ENCODE measurements around the gene RNU1-4.
"Not testable (repeated sequence)": the region's sequence is repeated elsewhere in the genome, so short reads cannot be mapped to it uniquely, and the experiment has no call there.

Gene RNU1-4

DNA sequence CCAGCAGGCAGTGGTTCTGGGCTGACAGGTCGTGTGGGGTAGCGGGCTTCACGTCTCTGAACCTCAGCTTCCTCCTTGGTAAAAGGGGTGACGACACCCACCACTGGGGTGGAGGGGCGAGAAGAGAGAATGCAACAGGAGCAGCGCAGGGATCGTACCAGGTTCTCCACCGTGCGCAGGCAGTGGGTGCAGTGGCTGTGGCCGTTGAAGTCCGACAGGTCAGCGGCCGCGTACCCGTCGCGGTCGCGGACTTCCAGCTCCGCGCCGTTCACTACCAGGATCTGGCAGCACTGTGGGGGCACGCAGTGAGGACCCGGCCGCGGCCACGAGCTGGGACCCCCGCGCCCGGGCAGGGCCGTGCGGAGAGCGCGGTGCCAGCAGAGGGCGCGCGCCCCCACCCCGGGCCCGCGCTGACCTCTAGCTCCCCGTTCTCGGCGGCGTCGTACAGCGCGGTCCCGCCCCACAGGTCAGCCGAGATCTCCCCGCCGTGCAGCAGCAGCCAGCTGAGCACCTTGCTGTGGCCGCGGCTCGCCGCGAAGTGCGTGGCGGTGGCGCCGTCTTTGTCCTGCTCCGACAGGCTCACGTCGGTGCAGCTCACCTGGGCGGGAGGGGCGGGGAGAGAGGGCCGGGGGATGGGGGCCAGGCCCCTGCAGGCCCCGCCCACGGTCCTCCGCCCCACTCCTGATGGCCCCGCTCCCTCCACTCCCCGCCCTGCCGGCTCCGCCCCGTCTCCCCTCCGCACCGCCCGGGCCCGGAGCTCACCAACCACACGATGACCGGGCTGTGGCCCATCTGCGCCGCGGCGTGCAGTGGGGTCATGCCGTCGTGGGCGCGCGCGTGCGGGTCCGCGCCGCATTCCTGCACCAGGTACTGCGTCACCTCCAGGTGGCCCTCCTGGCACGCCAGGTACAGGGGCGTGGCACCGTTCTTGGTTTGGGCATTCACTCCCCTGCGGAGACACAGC, 32.9 kb upstream of the RNU1-4 start:
- in situ Hi-C loops (cut with MboI; ENCODE audit: low sequenced_read_pairs) = not testable (repeated sequence)

DNA sequence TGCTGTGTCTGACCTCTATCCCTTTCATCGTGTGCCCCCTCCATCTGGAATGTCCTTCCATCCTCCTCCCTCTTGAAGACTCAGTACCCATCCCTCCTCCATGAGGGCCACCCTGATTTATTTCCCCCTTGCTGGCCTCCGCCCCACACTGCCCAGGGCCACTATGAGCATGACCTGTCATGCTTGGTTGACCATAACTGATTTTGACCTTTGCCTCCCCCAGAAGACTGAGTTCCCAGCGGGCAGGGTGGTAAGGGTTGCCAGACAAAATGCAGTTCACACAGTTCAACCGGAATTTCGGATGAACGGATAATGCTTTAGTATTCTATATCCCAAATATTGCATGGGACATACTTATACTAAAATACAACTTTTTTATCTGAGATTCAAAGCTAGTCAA, 31.6 kb upstream of the RNU1-4 start:
- in situ Hi-C loops (cut with MboI; ENCODE audit: low sequenced_read_pairs) = not testable (repeated sequence)

GRCh38 chr1:16709659-16710087, 30.6 kb upstream of the RNU1-4 start:
- in situ Hi-C loops (cut with MboI; ENCODE audit: low sequenced_read_pairs) = not testable (repeated sequence)

GRCh38 chr1:16710618-16711017, 29.7 kb upstream of the RNU1-4 start:
- in situ Hi-C loops (cut with MboI; ENCODE audit: low sequenced_read_pairs) = not testable (repeated sequence)

DNA sequence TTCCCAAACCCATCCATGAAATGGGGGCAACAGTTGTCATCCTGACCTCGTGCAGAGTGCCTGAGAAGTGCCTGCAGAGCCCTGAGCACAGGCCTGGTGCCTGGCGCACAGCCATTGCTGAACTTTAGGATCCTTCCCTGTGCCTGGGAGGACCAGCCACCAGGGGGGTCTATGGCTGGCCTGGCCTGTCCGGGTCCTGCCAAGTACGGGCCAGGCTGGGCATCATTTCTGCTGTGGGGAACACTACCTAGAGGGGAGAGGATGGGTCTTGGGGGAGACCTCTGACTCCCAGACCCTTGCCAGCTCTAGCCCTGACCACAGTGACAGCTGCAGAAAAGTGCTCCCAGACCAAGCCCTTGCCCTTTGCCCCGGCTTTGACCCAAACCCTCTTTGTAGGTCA, 28.2 kb upstream of the RNU1-4 start:
- in situ Hi-C loops (cut with MboI; ENCODE audit: low sequenced_read_pairs) = not testable (repeated sequence)

GRCh38 chr1:16712582-16712981, 27.7 kb upstream of the RNU1-4 start:
- in situ Hi-C loops (cut with MboI; ENCODE audit: low sequenced_read_pairs) = not testable (repeated sequence)

GRCh38 chr1:16712984-16713383, 27.3 kb upstream of the RNU1-4 start:
- in situ Hi-C loops (cut with MboI; ENCODE audit: low sequenced_read_pairs) = not testable (repeated sequence)

- in situ Hi-C loops (cut with MboI; ENCODE audit: low sequenced_read_pairs) = not testable (repeated sequence)
These were observed 26.8 kb upstream of the RNU1-4 start for GRCh38 chr1:16713480-16713879.

- in situ Hi-C loops (cut with MboI; ENCODE audit: low sequenced_read_pairs) = no loop called here
These were observed 23.5 kb upstream of the RNU1-4 start for GRCh38 chr1:16716691-16717335.

DNA sequence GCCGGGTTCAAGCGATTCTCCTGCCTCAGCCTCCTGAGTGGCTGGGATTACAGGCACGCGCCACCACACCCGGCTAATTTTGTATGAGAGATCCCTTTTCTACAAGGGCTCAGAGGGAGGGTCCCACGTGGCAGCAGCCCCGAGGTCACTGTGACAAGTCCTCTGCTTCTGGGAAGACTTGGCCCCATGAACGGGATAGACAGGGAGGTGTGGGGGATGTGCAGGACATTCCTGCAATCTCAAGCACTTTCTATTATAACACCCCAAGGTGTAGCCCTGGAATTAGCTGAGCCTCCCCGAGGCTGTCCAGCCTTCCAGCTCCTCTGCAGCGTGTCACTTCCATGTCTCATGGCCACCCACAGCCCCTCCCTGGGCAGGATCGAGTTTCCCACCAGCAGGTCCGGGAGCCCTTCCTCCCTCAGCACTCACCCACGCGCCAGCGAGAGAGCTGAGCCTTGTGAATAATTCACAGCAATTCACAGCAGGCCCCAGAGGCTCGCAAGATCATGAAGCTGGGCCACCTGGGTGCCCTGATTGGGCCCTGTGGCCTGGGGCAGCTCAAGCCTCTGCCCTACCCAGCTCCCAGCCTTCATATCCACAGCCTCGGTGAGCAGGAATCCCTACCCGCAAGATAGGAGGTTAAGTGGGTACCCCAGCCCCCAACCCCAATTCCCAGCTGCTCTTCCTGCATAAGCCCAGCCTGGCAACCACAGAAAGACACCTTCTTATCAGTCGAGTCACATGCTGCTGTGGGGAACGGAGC, 22.8 kb upstream of the RNU1-4 start:
- in situ Hi-C loops (cut with MboI; ENCODE audit: low sequenced_read_pairs) = no loop called here

- in situ Hi-C loops (cut with MboI; ENCODE audit: low sequenced_read_pairs) = not testable (repeated sequence)
These were observed 22.0 kb upstream of the RNU1-4 start for GRCh38 chr1:16718099-16718907.

GRCh38 chr1:16718908-16719533, 21.3 kb upstream of the RNU1-4 start:
- in situ Hi-C loops (cut with MboI; ENCODE audit: low sequenced_read_pairs) = no loop called here

DNA sequence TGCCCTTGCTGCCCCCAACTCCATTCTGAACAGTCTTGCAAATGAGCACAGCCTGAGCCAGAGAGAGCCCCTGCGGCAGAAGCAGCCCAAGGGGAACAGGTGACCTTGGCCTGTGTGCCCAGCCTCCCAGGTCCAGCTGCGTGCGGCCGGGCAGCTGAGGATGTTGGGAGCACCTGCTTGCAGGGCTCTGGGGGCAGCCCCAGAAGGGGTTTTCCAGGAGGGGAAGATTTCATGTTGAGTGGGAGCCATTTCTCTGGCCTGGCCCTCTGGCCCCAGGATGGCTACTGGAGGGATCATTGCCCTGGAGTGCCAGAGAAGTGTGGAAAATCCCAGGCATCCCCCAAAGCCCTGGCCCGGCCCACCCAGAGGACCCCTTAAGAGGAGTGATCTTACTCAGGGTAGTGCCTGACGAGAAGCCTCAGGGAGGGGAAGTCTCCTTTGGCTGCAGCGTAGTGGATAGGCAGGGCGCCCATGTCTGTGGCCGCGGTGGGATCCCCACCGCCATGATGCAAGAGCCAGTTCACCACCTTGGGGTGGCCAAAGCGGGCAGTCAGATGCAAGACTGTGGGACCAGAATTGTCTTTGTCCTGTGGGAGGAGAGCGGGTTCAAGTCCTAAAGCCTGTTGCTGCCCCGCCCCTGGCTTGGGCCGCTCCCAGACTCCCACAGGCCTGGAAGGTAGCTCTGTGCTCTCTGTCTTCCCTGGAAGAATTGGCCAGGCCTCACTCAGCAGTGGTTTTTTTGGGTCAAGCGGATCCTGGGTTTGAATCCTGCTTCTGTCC, 20.6 kb upstream of the RNU1-4 start:
- in situ Hi-C loops (cut with MboI; ENCODE audit: low sequenced_read_pairs) = no loop called here

DNA sequence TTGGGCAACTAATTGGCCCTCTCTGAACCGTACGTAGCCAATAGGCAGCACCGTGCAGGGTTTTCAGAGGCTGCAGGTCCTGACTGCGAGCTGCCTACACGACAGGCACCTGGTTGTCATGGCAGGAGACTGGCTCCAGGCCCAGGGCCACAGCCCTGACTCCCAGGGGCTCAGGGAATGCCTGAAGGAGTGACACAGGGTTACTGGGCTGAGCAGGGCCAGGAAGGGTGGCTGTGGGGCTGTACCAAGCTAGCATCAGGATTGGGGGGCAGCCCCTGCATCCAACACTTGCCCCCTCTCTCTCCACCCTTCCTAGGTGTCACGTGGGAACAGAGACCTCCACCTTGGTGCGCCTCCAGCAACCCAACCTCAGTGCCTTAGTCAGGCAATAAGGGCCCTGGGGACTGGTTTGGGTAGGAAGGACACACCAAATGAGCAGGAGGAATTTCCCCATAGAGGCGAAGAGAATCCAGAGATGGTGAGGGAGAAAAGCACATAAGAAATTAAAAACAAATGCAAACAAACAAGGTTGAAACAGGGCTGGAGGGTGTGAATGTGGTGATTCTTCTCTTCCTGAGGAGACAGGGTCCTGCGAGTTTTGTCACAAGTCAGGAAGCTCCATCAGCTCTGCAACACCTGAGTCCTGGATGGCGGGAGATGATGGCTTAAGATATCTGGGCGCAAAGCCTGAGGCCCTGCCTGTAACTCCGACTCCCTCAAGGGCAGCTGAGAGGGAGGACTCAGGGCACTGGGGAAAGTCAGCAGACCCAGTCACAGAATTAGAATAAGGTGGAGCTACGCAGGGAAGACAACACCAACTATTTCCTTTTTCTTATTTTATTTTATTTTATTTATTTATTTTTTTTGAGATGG, 19.7 kb upstream of the RNU1-4 start:
- in situ Hi-C loops (cut with MboI; ENCODE audit: low sequenced_read_pairs) = no loop called here

- in situ Hi-C loops (cut with MboI; ENCODE audit: low sequenced_read_pairs) = no loop called here
These were observed 18.3 kb upstream of the RNU1-4 start for GRCh38 chr1:16721871-16722641.

DNA sequence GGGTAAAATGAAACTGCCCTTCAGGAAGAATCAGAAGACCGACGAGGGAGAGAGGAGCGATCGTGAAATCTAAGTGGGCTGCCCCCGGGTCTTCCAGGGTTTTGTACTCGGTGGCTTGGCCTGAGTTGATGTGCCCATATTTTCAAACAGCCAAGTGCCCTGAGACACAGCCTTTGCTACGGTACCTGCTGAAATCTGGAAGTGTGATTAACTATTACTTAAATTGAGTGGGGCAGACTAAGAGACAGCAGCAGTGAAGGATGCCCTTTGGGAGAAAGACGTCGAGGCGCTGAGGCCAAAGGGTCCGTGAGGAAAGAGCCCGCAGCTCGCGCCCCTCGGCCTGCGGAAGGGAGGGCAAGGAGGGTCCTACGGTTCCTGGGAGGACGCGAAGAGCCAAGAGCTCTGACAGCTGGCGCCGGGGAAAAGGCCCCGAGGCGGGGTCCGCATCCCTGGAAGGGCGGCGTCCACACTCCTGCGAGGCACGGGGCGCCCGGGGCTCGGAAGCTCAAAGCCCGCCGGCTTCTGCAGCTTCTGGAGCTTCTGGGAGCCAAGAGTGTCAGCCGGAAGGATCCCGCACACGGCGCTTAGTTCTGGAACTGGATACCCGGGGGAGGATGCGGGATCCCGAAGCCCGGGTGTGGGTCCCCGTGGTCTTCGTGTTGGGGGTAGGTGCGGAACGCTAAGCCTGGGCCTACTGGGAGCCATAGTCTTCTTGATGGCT, 15.4 kb upstream of the RNU1-4 start:
- in situ Hi-C loops (cut with MboI; ENCODE audit: low sequenced_read_pairs) = no loop called here

Measured in HL-60/S4 treated with phorbol 12-myristate 13-acetate at 8.2 ng/mL for 4 days and 3 days (cell line).